Right lobe of liver (tissue), 4 donors: ENCODE data around the gene SCN3B.

Experiments
- POLR2A ChIP-seq: fragments of 450-650 bp; IDR thresholded peaks from one replicate; pipeline ENCODE4 v1.6.1; 2017; ENCODE audit warnings: antibody characterized with exemption, mild to moderate bottlenecking
- TF ChIP-seq, protein P1 (sequence below), 4 donors: fragments of 200-600 bp in 3 of 4; fragments of 450-650 bp in 1 of 4; IDR thresholded peaks; one replicate each; pipeline versions ENCODE4 v1.5.1 to v1.8.0; 2016 to 2022; ENCODE audit warnings: antibody characterized with exemption in 4 of 4, mild to moderate bottlenecking in 2 of 4
- donor health status: DM: no; HTN: no; CAD: no.
- donor health status: DM: no; HTN: no; CAD: no.
- donor health status: DM: no; HTN: yes; CAD: no.

DNA sequence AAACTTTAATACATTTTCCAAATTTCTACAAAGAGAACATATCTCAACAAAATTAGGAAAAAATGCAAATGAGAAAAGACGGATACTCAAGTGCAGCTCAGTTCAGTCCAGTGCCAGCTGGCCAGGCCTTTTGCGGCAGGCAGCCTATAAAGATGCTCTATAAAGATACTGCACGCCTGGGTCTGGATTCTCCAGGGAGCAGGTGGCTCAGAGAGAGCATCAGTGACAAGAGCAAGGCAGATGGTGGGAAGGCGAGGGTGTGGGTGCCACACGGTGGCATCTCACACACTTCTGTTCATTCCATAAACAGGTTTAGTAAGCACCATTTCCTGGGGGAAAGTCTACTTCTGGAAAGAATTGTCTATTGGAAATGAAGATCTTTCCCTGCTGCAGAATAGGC is 18.1 kb upstream of the SCN3B start:
- TF ChIP-seq, protein P1, sequence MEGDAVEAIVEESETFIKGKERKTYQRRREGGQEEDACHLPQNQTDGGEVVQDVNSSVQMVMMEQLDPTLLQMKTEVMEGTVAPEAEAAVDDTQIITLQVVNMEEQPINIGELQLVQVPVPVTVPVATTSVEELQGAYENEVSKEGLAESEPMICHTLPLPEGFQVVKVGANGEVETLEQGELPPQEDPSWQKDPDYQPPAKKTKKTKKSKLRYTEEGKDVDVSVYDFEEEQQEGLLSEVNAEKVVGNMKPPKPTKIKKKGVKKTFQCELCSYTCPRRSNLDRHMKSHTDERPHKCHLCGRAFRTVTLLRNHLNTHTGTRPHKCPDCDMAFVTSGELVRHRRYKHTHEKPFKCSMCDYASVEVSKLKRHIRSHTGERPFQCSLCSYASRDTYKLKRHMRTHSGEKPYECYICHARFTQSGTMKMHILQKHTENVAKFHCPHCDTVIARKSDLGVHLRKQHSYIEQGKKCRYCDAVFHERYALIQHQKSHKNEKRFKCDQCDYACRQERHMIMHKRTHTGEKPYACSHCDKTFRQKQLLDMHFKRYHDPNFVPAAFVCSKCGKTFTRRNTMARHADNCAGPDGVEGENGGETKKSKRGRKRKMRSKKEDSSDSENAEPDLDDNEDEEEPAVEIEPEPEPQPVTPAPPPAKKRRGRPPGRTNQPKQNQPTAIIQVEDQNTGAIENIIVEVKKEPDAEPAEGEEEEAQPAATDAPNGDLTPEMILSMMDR (IDR thresholded peaks at IDR 0.05) = no peak
- no peak for TF ChIP-seq POLR2A
